Colonic mucosa (tissue), 4 donors: ENCODE data around the gene TMCO6. TPM values are rescaled to one million over a fixed set of nuclear protein-coding genes. Genes with fewer than 3 reads are reported as not detected.

Source experiments
- DNase-seq: peaks from one replicate; pipeline ENCODE4 v3.0.0-alpha.2; 2020
- H3K27ac ChIP-seq: fragments of 200-600 bp; one replicate; pipeline ENCODE4 v1.8.0; 2021
- H3K27me3 ChIP-seq: fragments of 200-600 bp; one replicate; pipeline ENCODE4 v1.8.0; 2021
- H3K36me3 ChIP-seq: fragments of 200-600 bp; one replicate; pipeline ENCODE4 v1.8.0; 2021
- H3K4me1 ChIP-seq: fragments of 200-600 bp; one replicate; pipeline ENCODE4 v1.8.0; 2021; ENCODE audit warnings: mild to moderate bottlenecking
- H3K4me3 ChIP-seq: fragments of 200-600 bp; one replicate; pipeline ENCODE4 v1.8.0; 2021
- H3K9ac ChIP-seq, 2 donors: one replicate each; pipeline ENCODE4 v1.7.0; 2013; ENCODE audit warnings: control low read depth in 2 of 2, low read depth in 2 of 2, low read length in 2 of 2
- H3K9me3 ChIP-seq: fragments of 200-600 bp; one replicate; pipeline ENCODE4 v1.8.0; 2021
- intact Hi-C: fragments of 100-400 bp; cut with DNase I; formaldehyde crosslinking; loops from one replicate; pipeline ENCODE4 v1.14.1; 2022
- microRNA-seq: library from miRNA; unstranded; fragments of <30 nt; microRNA quantifications from one replicate; pipeline ENCODE4, GENCODE V29; 2019
- total RNA-seq, 2 donors: library from RNA; stranded (reverse); fragmentation: NEBNext Ultra II Directional in 1 of 2; extraction: Animal tissue kit (Norgen Biotek cat#: 25700) in 1 of 2; gene quantifications; one replicate each; pipeline ENCODE4 v1.2.1, GENCODE V29; 2021
- TF ChIP-seq, protein P1 (sequence below): fragments of 200-600 bp; IDR thresholded peaks from one replicate; pipeline ENCODE4 v1.8.0; 2022; ENCODE audit warnings: antibody characterized with exemption, mild to moderate bottlenecking
- donor health status: healthy.
- donor health status: DM: no; HTN: no; CAD: no.
- donor health status: DM: no; HTN: no; CAD: no.

TMCO6 gene
- total RNA-seq, 2 donors from 2014 or later, result 8.7 to 18.9 TPM

DNA sequence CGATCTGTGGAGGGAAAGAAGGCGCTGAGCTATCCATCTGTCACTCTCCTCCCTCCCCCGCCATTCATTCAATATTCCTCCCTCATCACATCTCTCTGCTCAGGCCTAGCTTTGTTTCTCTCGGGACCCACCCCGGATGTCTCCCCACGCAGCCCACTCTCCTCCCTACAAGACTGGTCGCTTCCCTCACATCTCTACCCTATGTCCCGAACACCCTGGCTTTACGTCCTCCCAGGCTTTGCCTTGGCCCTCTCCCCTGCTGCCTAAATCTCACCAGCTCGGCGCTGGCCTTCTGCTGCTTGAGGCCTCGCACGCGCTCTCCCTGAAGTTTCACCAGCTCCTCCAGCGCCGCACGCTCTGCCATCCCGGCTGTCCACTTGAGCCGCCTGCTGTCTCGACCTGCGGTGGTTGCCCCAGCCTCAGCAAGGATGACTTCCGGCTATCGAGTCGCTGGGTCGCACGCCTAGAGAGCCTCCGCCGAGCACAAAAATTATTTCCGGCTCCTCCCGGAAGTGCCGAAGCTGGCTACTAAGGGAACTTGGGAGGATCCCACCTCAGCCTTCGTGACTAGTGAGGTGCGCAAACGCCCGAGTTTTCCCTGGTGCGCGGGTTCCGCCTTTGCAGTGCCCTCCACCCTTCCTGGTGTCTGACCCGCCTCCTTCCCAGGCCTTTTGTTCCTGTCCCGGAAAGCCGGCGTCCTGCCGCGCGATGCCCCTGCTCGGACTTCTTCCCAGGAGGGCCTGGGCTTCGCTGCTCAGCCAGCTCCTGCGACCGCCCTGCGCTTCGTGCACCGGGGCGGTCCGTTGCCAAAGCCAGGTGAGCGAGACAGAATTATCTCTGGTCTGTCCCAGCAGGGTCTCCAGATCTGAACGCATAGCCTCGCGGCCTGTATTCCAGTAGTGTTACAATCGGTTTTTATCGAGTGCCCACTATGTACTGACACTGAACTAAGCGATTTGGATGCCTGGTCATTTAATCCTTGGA is 52.0 kb downstream of the TMCO6 start, which contains the start of the genes HARS1 and HARS2:
Gene HARS1 (minus strand): TSS at position 430 of the 984 bp plus-strand sequence. CDS start 66 bp downstream, at position 364.
Gene HARS2 (plus strand): TSS at position 515 of the 984 bp plus-strand sequence. CDS start 194 bp downstream, at position 709.
- no peaks in the 10 kb centered on the region for H3K4me1 ChIP-seq
- H3K4me3 ChIP-seq, result peak within 1 kb of the TSS; percentile 88
- H3K27ac ChIP-seq, result peak within 1 kb of the TSS; percentile 93
- no peaks in the 10 kb centered on the region for H3K27me3 ChIP-seq
- peak within 1 kb of the TSS; percentile 79 to 95 for H3K9ac ChIP-seq
- intact Hi-C loops, result loop anchor here (2.0 to 10.0 kb wide), 2 partner anchors 26 to 46 kb away; partner anchors contain the start of genes IK, NDUFA2 and WDR55
- TF ChIP-seq, protein P1, sequence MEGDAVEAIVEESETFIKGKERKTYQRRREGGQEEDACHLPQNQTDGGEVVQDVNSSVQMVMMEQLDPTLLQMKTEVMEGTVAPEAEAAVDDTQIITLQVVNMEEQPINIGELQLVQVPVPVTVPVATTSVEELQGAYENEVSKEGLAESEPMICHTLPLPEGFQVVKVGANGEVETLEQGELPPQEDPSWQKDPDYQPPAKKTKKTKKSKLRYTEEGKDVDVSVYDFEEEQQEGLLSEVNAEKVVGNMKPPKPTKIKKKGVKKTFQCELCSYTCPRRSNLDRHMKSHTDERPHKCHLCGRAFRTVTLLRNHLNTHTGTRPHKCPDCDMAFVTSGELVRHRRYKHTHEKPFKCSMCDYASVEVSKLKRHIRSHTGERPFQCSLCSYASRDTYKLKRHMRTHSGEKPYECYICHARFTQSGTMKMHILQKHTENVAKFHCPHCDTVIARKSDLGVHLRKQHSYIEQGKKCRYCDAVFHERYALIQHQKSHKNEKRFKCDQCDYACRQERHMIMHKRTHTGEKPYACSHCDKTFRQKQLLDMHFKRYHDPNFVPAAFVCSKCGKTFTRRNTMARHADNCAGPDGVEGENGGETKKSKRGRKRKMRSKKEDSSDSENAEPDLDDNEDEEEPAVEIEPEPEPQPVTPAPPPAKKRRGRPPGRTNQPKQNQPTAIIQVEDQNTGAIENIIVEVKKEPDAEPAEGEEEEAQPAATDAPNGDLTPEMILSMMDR, result no peak
- H3K36me3 ChIP-seq, result peaks cover 7% of the 10 kb centered on the region
- peak; percentile 95 for DNase-seq
- no peaks in the 10 kb centered on the region for H3K9me3 ChIP-seq

DNA sequence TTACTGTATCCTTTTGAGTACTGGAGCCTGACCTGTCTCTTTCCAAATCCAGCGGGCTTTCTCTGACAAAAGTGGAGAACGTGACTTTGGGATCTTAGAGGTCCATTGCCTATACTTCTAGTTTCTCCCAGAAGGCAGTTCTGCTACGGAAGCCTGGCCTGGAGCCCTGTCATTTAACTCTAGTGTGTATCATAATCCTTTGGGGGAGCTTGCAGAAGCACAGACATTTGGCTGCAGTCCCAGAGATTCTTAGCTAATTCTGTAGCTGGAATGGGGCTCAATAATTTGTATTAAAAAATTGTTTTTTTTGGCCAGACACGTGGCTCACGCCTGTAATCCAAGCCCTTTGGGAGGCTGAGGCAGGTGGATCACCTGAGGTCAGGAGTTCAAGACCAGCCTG is 55.0 kb downstream of the TMCO6 start:
- intact Hi-C loops, result loop anchor here (10.0 kb wide), 1 partner anchor 49 kb away; the partner anchor contains the start of genes IK and NDUFA2
- H3K36me3 ChIP-seq, result peaks cover 21% of the 10 kb centered on the region

More for the DNA sequence above, 55.0 kb downstream of the TMCO6 start:
- Histone ChIP-seq H3K9ac (no peak overlapping the region), H3K27me3 (no peaks in the 10 kb centered on the region), H3K4me1 (no peaks in the 10 kb centered on the region), H3K9me3 (no peaks in the 10 kb centered on the region), H3K4me3 (no peak overlapping the region), H3K27ac (no peak overlapping the region)
- TF ChIP-seq, protein P1, result no peak
- DNase-seq, result no peak

Small RNAs within 50 kb of the gene (microRNA-seq; reads per million reads assigned to microRNA genes)
- gene MIR3655, result not detected

Other genes starting within 250 kb of the TMCO6 start
- gene ANKHD1, start 237.6 kb upstream of the TMCO6 start, total RNA-seq, result 100 to 1,000 TPM; 108 to 115 TPM
- 10 to 100 TPM; 13.5 to 13.8 TPM for gene EIF4EBP3, start 91.8 kb upstream of the TMCO6 start, total RNA-seq
- gene SRA1, start 82.0 kb upstream of the TMCO6 start, total RNA-seq, result 10 to 100 TPM; 24.5 to 34.1 TPM
- 10 to 100 TPM; 11.0 to 17.0 TPM for gene APBB3, start 74.9 kb upstream of the TMCO6 start, total RNA-seq
- gene SLC35A4, start 74.6 kb upstream of the TMCO6 start, total RNA-seq, result 100 to 1,000 TPM in 1 of 2 donors, 10 to 100 TPM in 1; 78.1 to 129 TPM
- gene CD14, start 6.3 kb upstream of the TMCO6 start, total RNA-seq, result 10 to 100 TPM; 28.2 to 48.3 TPM
- gene NDUFA2, start 8.2 kb downstream of the TMCO6 start, total RNA-seq, result 100 to 1,000 TPM in 1 of 2 donors, 10 to 100 TPM in 1; 85.4 to 101 TPM
- gene IK, start 8.4 kb downstream of the TMCO6 start, total RNA-seq, result 10 to 100 TPM; 70.4 to 71.6 TPM
- gene WDR55, start 25.5 kb downstream of the TMCO6 start, total RNA-seq, result 10 to 100 TPM; 28.7 to 47.8 TPM
- under 1 TPM; 0.16 to 0.89 TPM for gene DND1, start 34.1 kb downstream of the TMCO6 start, total RNA-seq
- 10 to 100 TPM; 41.0 to 66.1 TPM for gene HARS1, start 51.9 kb downstream of the TMCO6 start, total RNA-seq
- gene HARS2, start 52.0 kb downstream of the TMCO6 start, total RNA-seq, result 10 to 100 TPM; 37.8 to 38.7 TPM
- gene ZMAT2, start 61.0 kb downstream of the TMCO6 start, total RNA-seq, result 10 to 100 TPM; 43.8 to 49.4 TPM
- gene PCDHA1, start 146.7 kb downstream of the TMCO6 start, total RNA-seq, result under 1 TPM in 1 of 2 donors, not detected in 1; 0.13 TPM
- gene PCDHA2, start 155.4 kb downstream of the TMCO6 start, total RNA-seq, result not detected
- under 1 TPM in 1 of 2 donors, not detected in 1; 0.11 TPM for gene PCDHA3, start 161.6 kb downstream of the TMCO6 start, total RNA-seq
- under 1 TPM; 0.47 to 0.58 TPM for gene PCDHA4, start 167.6 kb downstream of the TMCO6 start, total RNA-seq
- under 1 TPM; 0.05 to 0.13 TPM for gene PCDHA5, start 182.2 kb downstream of the TMCO6 start, total RNA-seq
- gene PCDHA6, start 188.5 kb downstream of the TMCO6 start, total RNA-seq, result under 1 TPM; 0.11 to 0.12 TPM
- gene PCDHA7, start 194.8 kb downstream of the TMCO6 start, total RNA-seq, result under 1 TPM; 0.10 to 0.11 TPM
- gene PCDHA8, start 201.7 kb downstream of the TMCO6 start, total RNA-seq, result under 1 TPM in 1 of 2 donors, not detected in 1; 0.10 TPM
- under 1 TPM in 1 of 2 donors, not detected in 1; 0.19 TPM for gene PCDHA9, start 208.9 kb downstream of the TMCO6 start, total RNA-seq
- gene PCDHA10, start 216.4 kb downstream of the TMCO6 start, total RNA-seq, result under 1 TPM; 0.07 to 0.37 TPM
- not detected for gene PCDHA11, start 229.5 kb downstream of the TMCO6 start, total RNA-seq
- gene PCDHA12, start 235.9 kb downstream of the TMCO6 start, total RNA-seq, result not detected
- under 1 TPM; 0.05 TPM for gene PCDHA13, start 242.7 kb downstream of the TMCO6 start, total RNA-seq